ENCODE measurements around the gene NKIRAS1.
"Not testable (repeated sequence)": the region's sequence is repeated elsewhere in the genome, so short reads cannot be mapped to it uniquely, and the experiment has no call there.

NKIRAS1 gene

GRCh38 chr3:23938688-23939087 lies 21.9 kb upstream of the NKIRAS1 start:
- no peak for DNase-seq

- no peak for DNase-seq
Measured at GRCh38 chr3:23937296-23937695, 20.5 kb upstream of the NKIRAS1 start.

GRCh38 chr3:23934253-23934652 lies 17.5 kb upstream of the NKIRAS1 start:
- DNase-seq = no peak

GRCh38 chr3:23932571-23932970 lies 15.8 kb upstream of the NKIRAS1 start:
- no peak for DNase-seq

GRCh38 chr3:23931597-23931996 lies 14.8 kb upstream of the NKIRAS1 start:
- DNase-seq = no peak

- no peak for DNase-seq
Measured at GRCh38 chr3:23928524-23928923, 11.7 kb upstream of the NKIRAS1 start.

GRCh38 chr3:23926736-23927135 lies 9.9 kb upstream of the NKIRAS1 start:
- DNase-seq = no peak

GRCh38 chr3:23926246-23926645 lies 9.5 kb upstream of the NKIRAS1 start:
- no peak for DNase-seq

- no peak for DNase-seq
Measured at GRCh38 chr3:23923786-23924185, 7.0 kb upstream of the NKIRAS1 start.

GRCh38 chr3:23921052-23921511 lies 4.3 kb upstream of the NKIRAS1 start:
- no peak for DNase-seq

GRCh38 chr3:23920151-23920655 lies 3.4 kb upstream of the NKIRAS1 start:
- no peak for DNase-seq

- no peak for DNase-seq
Measured at GRCh38 chr3:23919628-23920027, 2.8 kb upstream of the NKIRAS1 start.

GRCh38 chr3:23918331-23918730 lies 1.5 kb upstream of the NKIRAS1 start:
- not testable (repeated sequence) for DNase-seq

GRCh38 chr3:23917679-23918303 lies 1.0 kb upstream of the NKIRAS1 start:
- DNase-seq = not testable (repeated sequence)

GRCh38 chr3:23916152-23916885 lies 471 bp downstream of the NKIRAS1 start:
- no peak for DNase-seq

- no peak for DNase-seq
Measured at GRCh38 chr3:23915537-23916108, 1.2 kb downstream of the NKIRAS1 start.

GRCh38 chr3:23913873-23914743 lies 2.7 kb downstream of the NKIRAS1 start:
- no peak for DNase-seq

- DNase-seq = no peak
Measured at GRCh38 chr3:23913182-23913581, 3.6 kb downstream of the NKIRAS1 start.

GRCh38 chr3:23912335-23912734 lies 4.5 kb downstream of the NKIRAS1 start:
- not testable (repeated sequence) for DNase-seq

- DNase-seq = no peak
Measured at GRCh38 chr3:23911397-23911796, 5.4 kb downstream of the NKIRAS1 start.

- no peak for DNase-seq
Measured at GRCh38 chr3:23909341-23909740, 7.4 kb downstream of the NKIRAS1 start.

GRCh38 chr3:23904545-23904944 lies 12.2 kb downstream of the NKIRAS1 start:
- DNase-seq = no peak

GRCh38 chr3:23900744-23901143 lies 16.0 kb downstream of the NKIRAS1 start:
- no peak for DNase-seq
